Measurements from ENCODE around the gene CA10.

CA10 gene

GRCh38 chr17:51842763-51843162 lies 315.8 kb downstream of the CA10 start:
- no peak overlapping the region for H2AFZ ChIP-seq (ENCODE audit: low read depth)
- H4K20me1 ChIP-seq (ENCODE audit: insufficient read depth): no peaks in the 10 kb centered on the region
- no peak overlapping the region for H3K4me3 ChIP-seq (IDR thresholded peaks at IDR 0.05; ENCODE audit: insufficient read depth, low read depth, low read length)

GRCh38 chr17:51841669-51842068 lies 316.8 kb downstream of the CA10 start:
- no peak overlapping the region for H2AFZ ChIP-seq (ENCODE audit: low read depth)

More at GRCh38 chr17:51842763-51843162, 315.8 kb downstream of the CA10 start:
- Histone ChIP-seq H3K27me3 (ENCODE audit: insufficient read depth, low read depth) (no peaks in the 10 kb centered on the region), H3K36me3 (ENCODE audit: insufficient read depth) (peaks cover 2% of the 10 kb centered on the region; the same call in 1 of the 2 replicates), H3K79me2 (ENCODE audit: insufficient read depth, low read depth) (no peaks in the 10 kb centered on the region), H3K27ac (no peak overlapping the region), H3K9ac (no peak overlapping the region), H3K4me2 (no peak overlapping the region), H3K4me1 (ENCODE audit: low read depth, poor library complexity, severe bottlenecking) (no peaks in the 10 kb centered on the region)
- TF ChIP-seq CTCF (conservative IDR thresholded peaks at IDR 0.05; ENCODE audit: low read depth, low read length): no peak

GRCh38 chr17:51840688-51841087 lies 317.8 kb downstream of the CA10 start:
- no peak overlapping the region for H3K9ac ChIP-seq
- peaks cover 2% of the 10 kb centered on the region; the same call in 1 of the 2 replicates for H3K36me3 ChIP-seq (ENCODE audit: insufficient read depth)
- H3K79me2 ChIP-seq (ENCODE audit: insufficient read depth, low read depth): no peaks in the 10 kb centered on the region
- no peaks in the 10 kb centered on the region for H4K20me1 ChIP-seq (ENCODE audit: insufficient read depth)
- no peak overlapping the region for H3K4me2 ChIP-seq
- no peak for TF ChIP-seq CTCF (conservative IDR thresholded peaks at IDR 0.05; ENCODE audit: low read depth, low read length)
- H3K27ac ChIP-seq: no peak overlapping the region
- no peak overlapping the region for H3K4me3 ChIP-seq (IDR thresholded peaks at IDR 0.05; ENCODE audit: insufficient read depth, low read depth, low read length)
- H2AFZ ChIP-seq (ENCODE audit: low read depth): no peak overlapping the region
- H3K27me3 ChIP-seq (ENCODE audit: insufficient read depth, low read depth): no peaks in the 10 kb centered on the region
- no peaks in the 10 kb centered on the region for H3K4me1 ChIP-seq (ENCODE audit: low read depth, poor library complexity, severe bottlenecking)

More at GRCh38 chr17:51841669-51842068, 316.8 kb downstream of the CA10 start:
- Histone ChIP-seq H3K4me2 (no peak overlapping the region), H3K27ac (no peak overlapping the region), H3K4me1 (ENCODE audit: low read depth, poor library complexity, severe bottlenecking) (no peaks in the 10 kb centered on the region), H3K9ac (no peak overlapping the region), H3K79me2 (ENCODE audit: insufficient read depth, low read depth) (no peaks in the 10 kb centered on the region), H4K20me1 (ENCODE audit: insufficient read depth) (no peaks in the 10 kb centered on the region), H3K36me3 (ENCODE audit: insufficient read depth) (peaks cover 2% of the 10 kb centered on the region; the same call in 1 of the 2 replicates), H3K4me3 (IDR thresholded peaks at IDR 0.05; ENCODE audit: insufficient read depth, low read depth, low read length) (no peak overlapping the region), H3K27me3 (ENCODE audit: insufficient read depth, low read depth) (no peaks in the 10 kb centered on the region)
- no peak for TF ChIP-seq CTCF (conservative IDR thresholded peaks at IDR 0.05; ENCODE audit: low read depth, low read length)

- Histone ChIP-seq H3K9ac (no peak overlapping the region), H3K27ac (no peak overlapping the region), H3K36me3 (ENCODE audit: insufficient read depth) (no peaks in the 10 kb centered on the region), H2AFZ (ENCODE audit: low read depth) (no peak overlapping the region), H3K27me3 (ENCODE audit: insufficient read depth, low read depth) (no peaks in the 10 kb centered on the region), H3K4me2 (no peak overlapping the region), H3K79me2 (ENCODE audit: insufficient read depth, low read depth) (no peaks in the 10 kb centered on the region), H4K20me1 (ENCODE audit: insufficient read depth) (no peaks in the 10 kb centered on the region), H3K4me3 (IDR thresholded peaks at IDR 0.05; ENCODE audit: insufficient read depth, low read depth, low read length) (no peak overlapping the region), H3K4me1 (ENCODE audit: low read depth, poor library complexity, severe bottlenecking) (no peaks in the 10 kb centered on the region)
- no peak for TF ChIP-seq CTCF (conservative IDR thresholded peaks at IDR 0.05; ENCODE audit: low read depth, low read length)
Observed at GRCh38 chr17:51833620-51834019, 324.9 kb downstream of the CA10 start.
